PC-3 (cell line): ENCODE measurements around the gene ZNF516.

ENCODE experiments used
- EZH2 ChIP-seq: fragments of 300-600 bp; sonication (generic); IDR thresholded peaks from one replicate; pipeline ENCODE4 v1.6.1; 2017; ENCODE audit warnings: antibody characterized with exemption, mild to moderate bottlenecking, low read length; ENCODE audit not compliant: unreplicated experiment
- TF ChIP-seq, protein P1 (sequence below): fragments of 300-600 bp; sonication (generic); conservative IDR thresholded peaks from 2 replicates; pipeline ENCODE4 v1.5.1; 2017; ENCODE audit warnings: antibody characterized with exemption, low read depth, mild to moderate bottlenecking, low read length

DNA sequence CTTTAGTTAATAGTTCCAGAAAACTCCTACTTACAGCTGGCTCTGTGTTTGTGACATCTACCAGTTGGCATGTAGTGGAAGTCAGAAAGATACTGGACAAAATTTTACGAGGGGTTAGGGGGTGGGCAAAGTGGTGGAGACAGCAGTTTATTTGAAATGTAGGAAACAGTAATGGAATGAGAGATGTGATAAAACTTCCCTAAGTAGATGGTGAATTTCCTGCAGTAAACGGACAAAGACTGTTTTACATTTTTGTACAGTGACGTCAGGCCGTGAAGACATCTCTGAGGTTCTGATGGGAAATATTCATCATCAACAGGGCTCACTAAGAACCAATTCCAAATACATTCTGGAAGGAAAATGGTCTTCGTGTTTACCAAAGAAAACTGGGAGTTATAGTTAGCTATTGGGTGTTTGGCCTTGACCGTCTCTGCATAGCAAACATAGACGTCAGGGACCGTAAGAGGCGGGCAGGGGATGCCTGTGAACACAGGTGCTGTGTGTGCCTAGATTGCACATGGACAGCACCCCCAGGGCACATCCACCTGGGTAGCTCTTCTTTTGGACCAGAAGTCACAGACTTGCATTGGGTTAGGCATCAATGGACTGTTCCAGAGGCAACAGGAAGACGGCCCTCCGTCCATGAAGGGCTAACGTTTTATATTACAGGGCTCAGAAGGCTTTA, 131.5 kb downstream of the ZNF516 start:
- TF ChIP-seq, protein P1, sequence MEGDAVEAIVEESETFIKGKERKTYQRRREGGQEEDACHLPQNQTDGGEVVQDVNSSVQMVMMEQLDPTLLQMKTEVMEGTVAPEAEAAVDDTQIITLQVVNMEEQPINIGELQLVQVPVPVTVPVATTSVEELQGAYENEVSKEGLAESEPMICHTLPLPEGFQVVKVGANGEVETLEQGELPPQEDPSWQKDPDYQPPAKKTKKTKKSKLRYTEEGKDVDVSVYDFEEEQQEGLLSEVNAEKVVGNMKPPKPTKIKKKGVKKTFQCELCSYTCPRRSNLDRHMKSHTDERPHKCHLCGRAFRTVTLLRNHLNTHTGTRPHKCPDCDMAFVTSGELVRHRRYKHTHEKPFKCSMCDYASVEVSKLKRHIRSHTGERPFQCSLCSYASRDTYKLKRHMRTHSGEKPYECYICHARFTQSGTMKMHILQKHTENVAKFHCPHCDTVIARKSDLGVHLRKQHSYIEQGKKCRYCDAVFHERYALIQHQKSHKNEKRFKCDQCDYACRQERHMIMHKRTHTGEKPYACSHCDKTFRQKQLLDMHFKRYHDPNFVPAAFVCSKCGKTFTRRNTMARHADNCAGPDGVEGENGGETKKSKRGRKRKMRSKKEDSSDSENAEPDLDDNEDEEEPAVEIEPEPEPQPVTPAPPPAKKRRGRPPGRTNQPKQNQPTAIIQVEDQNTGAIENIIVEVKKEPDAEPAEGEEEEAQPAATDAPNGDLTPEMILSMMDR, result no peak
- TF ChIP-seq EZH2, result no peak
